Thoracic aorta (tissue), 2 donors: ENCODE data around the gene RAB21. TPM values are rescaled to one million over a fixed set of nuclear protein-coding genes. Genes with fewer than 3 reads are reported as not detected.

Experiments
- ATAC-seq: fragments of 150-250 bp; one replicate; pipeline ENCODE4 v1.8.0; 2017; ENCODE audit warnings: low read depth; ENCODE audit not compliant: insufficient number of reproducible peaks, low FRiP score
- DNase-seq: peaks from one replicate; pipeline ENCODE4 v3.0.0-alpha.2; 2020; ENCODE audit warnings: low spot score
- H3K27ac ChIP-seq, 2 donors: fragments of 200-600 bp; sonication (generic); 1 replicate in 1 of 2; 2 replicates in 1 of 2; pipeline ENCODE4 v1.5.1; 2016; ENCODE audit warnings: mild to moderate bottlenecking in 2 of 2, moderate library complexity in 2 of 2
- H3K27me3 ChIP-seq: fragments of 200-600 bp; sonication (generic); replicated peaks from 2 replicates; pipeline ENCODE4 v1.6.0; 2016; ENCODE audit warnings: mild to moderate bottlenecking; ENCODE audit not compliant: insufficient read depth
- H3K36me3 ChIP-seq: fragments of 200-600 bp; sonication (generic); one replicate; pipeline ENCODE4 v1.5.1; 2016
- H3K4me1 ChIP-seq, 2 donors: fragments of 200-600 bp; sonication (generic); 1 replicate in 1 of 2; 2 replicates in 1 of 2; pipeline versions ENCODE4 v1.5.1 to v1.6.0; 2016; ENCODE audit warnings: low read depth in 2 of 2, mild to moderate bottlenecking in 1 of 2; ENCODE audit not compliant: control insufficient read depth in 1 of 2
- H3K4me3 ChIP-seq: fragments of 200-600 bp; sonication (generic); 2 replicates; pipeline ENCODE4 v1.5.1; 2016; ENCODE audit warnings: mild to moderate bottlenecking
- H3K9me3 ChIP-seq: fragments of 200-600 bp; sonication (generic); 2 replicates; pipeline ENCODE4 v1.5.1; 2016
- total RNA-seq, 2 donors: library from RNA; depleted of rRNA; stranded (reverse); fragments of >200 nt; gene quantifications; one replicate each; pipeline versions ENCODE4 v1.1.0 to v1.2.3, GENCODE V29; 2016
- TF ChIP-seq, protein P1 (sequence below): fragments of 200-600 bp; sonication (generic); IDR thresholded peaks from one replicate; pipeline ENCODE4 v1.5.1; 2019; ENCODE audit warnings: antibody characterized with exemption

RAB21 gene
- total RNA-seq, 2 donors from 2014 or later, result 15.7 to 56.4 TPM

DNA sequence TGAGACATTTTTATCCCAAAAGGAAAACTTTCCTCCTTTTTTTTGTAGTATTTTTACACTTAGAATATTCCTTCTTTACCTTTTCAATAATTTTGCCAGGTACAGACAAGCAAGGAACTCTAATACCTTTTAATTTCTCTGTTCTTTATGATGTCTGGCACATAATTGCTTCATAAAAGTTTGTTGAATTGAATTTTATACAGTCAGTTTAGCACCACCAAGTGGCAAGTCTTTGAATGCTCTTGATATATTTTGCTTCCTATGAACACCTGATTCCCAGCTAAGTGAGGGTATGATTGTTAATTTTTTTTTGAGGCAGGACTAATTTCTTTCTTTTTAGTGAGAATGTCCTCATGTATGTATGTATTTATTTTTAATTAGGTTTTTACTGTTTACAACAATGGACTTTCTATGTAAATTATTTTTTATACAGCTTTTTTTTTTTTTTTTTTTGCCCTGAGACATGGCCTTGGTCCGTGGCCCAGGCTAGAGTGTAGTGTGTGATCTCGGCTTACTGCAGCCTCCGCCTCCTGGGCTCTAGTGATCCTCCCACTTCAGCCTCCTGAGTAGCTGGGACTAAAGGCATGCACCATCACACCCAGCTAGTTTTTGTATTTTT, 91.8 kb downstream of the RAB21 start:
- peaks cover 13 to 21% of the 10 kb centered on the region in 2 donors for H3K4me1 ChIP-seq
- H3K27ac ChIP-seq, result no peak overlapping the region
- H3K36me3 ChIP-seq, result no peaks in the 10 kb centered on the region
- no peak overlapping the region for H3K4me3 ChIP-seq
- no peaks in the 10 kb centered on the region for H3K9me3 ChIP-seq
- TF ChIP-seq, protein P1, sequence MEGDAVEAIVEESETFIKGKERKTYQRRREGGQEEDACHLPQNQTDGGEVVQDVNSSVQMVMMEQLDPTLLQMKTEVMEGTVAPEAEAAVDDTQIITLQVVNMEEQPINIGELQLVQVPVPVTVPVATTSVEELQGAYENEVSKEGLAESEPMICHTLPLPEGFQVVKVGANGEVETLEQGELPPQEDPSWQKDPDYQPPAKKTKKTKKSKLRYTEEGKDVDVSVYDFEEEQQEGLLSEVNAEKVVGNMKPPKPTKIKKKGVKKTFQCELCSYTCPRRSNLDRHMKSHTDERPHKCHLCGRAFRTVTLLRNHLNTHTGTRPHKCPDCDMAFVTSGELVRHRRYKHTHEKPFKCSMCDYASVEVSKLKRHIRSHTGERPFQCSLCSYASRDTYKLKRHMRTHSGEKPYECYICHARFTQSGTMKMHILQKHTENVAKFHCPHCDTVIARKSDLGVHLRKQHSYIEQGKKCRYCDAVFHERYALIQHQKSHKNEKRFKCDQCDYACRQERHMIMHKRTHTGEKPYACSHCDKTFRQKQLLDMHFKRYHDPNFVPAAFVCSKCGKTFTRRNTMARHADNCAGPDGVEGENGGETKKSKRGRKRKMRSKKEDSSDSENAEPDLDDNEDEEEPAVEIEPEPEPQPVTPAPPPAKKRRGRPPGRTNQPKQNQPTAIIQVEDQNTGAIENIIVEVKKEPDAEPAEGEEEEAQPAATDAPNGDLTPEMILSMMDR, result peak; percentile 29
- no peak for DNase-seq
- H3K27me3 ChIP-seq, result no peaks in the 10 kb centered on the region
- no peak for ATAC-seq

DNA sequence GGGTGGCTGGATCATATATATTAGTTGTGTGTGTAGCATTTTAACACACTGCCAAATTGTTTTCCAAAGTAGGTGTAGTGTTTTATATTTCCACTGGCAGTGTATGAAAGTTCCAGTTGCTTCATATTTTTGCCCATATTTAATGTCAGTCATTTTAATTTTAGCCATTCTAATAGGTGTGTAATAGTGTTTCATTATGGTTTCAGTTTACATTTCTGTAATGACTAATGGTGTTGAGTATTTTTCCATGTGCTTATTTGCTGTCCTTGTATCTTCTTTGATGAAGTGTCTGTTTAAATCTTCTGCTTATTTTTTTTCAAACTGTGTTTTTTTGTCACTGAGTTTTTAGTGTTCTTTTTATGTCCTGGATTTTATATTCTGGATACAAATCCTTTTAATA, 93.5 kb downstream of the RAB21 start:
- H3K4me1 ChIP-seq, result peaks cover 11 to 13% of the 10 kb centered on the region in 2 donors
- no peaks in the 10 kb centered on the region for H3K27me3 ChIP-seq
- TF ChIP-seq, protein P1, result no peak
- DNase-seq (no peak), ATAC-seq (no peak)
- H3K27ac ChIP-seq, result no peak overlapping the region
- H3K36me3 ChIP-seq, result no peaks in the 10 kb centered on the region
- no peaks in the 10 kb centered on the region for H3K9me3 ChIP-seq
- no peak overlapping the region for H3K4me3 ChIP-seq

DNA sequence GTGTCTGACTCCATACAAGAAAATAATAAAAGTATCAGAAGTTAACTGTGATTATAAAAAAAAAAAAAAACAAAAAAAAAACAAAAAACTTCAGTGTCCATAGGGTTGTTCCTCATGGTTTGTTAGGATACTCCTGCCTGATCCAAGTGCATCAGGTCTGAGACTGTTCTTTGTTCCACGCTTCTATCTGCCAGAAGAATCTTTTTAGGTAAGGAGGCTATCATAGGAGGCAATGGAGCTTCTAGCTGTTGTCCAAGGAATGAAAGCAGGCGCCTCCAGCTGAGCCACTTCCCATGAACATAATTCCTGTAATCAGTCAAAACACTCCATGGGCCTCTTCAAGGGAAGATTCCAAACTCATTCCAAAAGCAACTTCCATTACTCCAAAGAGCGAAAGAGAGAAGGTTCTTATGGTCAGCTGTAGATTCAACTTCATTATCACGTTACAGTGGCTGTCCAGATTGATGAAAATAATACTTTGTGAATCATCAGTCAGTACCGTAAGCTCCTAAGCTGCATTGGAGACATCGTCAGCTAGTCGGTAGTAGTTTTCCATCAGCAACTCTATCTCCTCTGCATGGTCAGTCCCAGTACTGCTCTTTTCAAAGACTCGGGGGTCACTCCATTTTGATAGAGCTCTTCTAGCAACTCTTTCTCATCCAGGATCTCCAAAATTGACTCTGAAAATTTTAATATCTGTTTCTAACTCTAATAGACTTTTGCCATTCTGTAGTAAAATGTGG, 94.6 kb downstream of the RAB21 start:
- Histone ChIP-seq H3K27ac (no peak overlapping the region), H3K4me3 (no peak overlapping the region), H3K27me3 (no peaks in the 10 kb centered on the region), H3K4me1 (peaks cover 11 to 13% of the 10 kb centered on the region in 2 donors), H3K9me3 (no peaks in the 10 kb centered on the region), H3K36me3 (no peaks in the 10 kb centered on the region)
- DNase-seq (no peak), ATAC-seq (no peak)
- TF ChIP-seq, protein P1, result no peak

Other genes with a start within 250 kb of the RAB21 start
- gene ZFC3H1, start 91.0 kb upstream of the RAB21 start, total RNA-seq, result 100 to 1,000 TPM in 1 of 2 donors, 10 to 100 TPM in 1; 48.6 to 101 TPM
- 1 to 10 TPM in 1 of 2 donors, under 1 TPM in 1; 0.95 to 5.9 TPM for gene THAP2, start 90.6 kb upstream of the RAB21 start, total RNA-seq
- gene TMEM19, start 68.8 kb upstream of the RAB21 start, total RNA-seq, result 10 to 100 TPM; 18.4 to 39.4 TPM
- 10 to 100 TPM; 22.5 to 66.7 TPM for gene TBC1D15, start 84.9 kb downstream of the RAB21 start, total RNA-seq
- not detected for gene TPH2, start 184.0 kb downstream of the RAB21 start, total RNA-seq